Prostate gland (tissue), 2 donors: ENCODE measurements around the gene CLK3. TPM values are rescaled to one million over a fixed set of nuclear protein-coding genes. Genes with fewer than 3 reads are reported as not detected.

ENCODE experiments used
- DNase-seq: peaks from one replicate; pipeline ENCODE4 v3.0.0-alpha.2; 2019; ENCODE audit warnings: low spot score
- H3K27ac ChIP-seq, 2 donors: fragments of 200-600 bp; sonication (generic); 2 replicates each; pipeline ENCODE4 v1.5.1; 2017 to 2019
- H3K27me3 ChIP-seq: fragments of 200-600 bp; sonication (generic); replicated peaks from 2 replicates; pipeline ENCODE4 v1.5.1; 2019; ENCODE audit not compliant: insufficient read depth
- H3K36me3 ChIP-seq, 2 donors: fragments of 200-600 bp; sonication (generic); 1 replicate in 1 of 2; 2 replicates in 1 of 2; pipeline versions ENCODE4 v1.5.1 to v1.8.1; 2017 to 2019
- H3K4me1 ChIP-seq: fragments of 200-600 bp; sonication (generic); replicated peaks from 2 replicates; pipeline ENCODE4 v1.5.1; 2019
- H3K4me3 ChIP-seq, 2 donors: fragments of 200-600 bp; sonication (generic); 2 replicates each; pipeline ENCODE4 v1.5.1; 2017 to 2019
- H3K9me3 ChIP-seq: fragments of 200-600 bp; sonication (generic); 2 replicates; pipeline ENCODE4 v1.5.1; 2017
- POLR2A ChIP-seq: fragments of 450-650 bp; IDR thresholded peaks from one replicate; pipeline ENCODE4 v1.6.1; 2016; ENCODE audit warnings: antibody characterized with exemption, mild to moderate bottlenecking
- POLR2AphosphoS5 ChIP-seq: sonication (generic); formaldehyde crosslinking; IDR thresholded peaks from one replicate; pipeline ENCODE4 v1.6.1; 2017; ENCODE audit warnings: antibody characterized with exemption
- WGBS: methylation state at CpG from one replicate; pipeline ENCODE4 v1.1.5; 2018; 5-methylcytosine and 5-hydroxymethylcytosine counted together
- intact Hi-C: fragments of 100-400 bp; cut with DNase I; formaldehyde crosslinking; loops from one replicate; pipeline ENCODE4 v1.14.2; 2022
- total RNA-seq, 2 donors: library from RNA; depleted of rRNA; stranded (reverse); fragments of >200 nt; gene quantifications; one replicate each; pipeline ENCODE4 v1.1.0, GENCODE V29; 2016
- TF ChIP-seq, protein P1 (sequence below), 4 experiments: fragments of 200-600 bp in 2 of 4; fragments of 450-650 bp in 2 of 4; sonication (generic) in 2 of 4; IDR thresholded peaks; 1 replicate in 3 of 4; 2 replicates in 1 of 4; pipeline ENCODE4 v1.5.1; 2016 to 2019; ENCODE audit warnings: antibody characterized with exemption in 4 of 4, mild to moderate bottlenecking in 2 of 4, moderate library complexity in 2 of 4

The CLK3 gene
- total RNA-seq, 2 donors from 2014 or later, result 140 to 180 TPM

DNA sequence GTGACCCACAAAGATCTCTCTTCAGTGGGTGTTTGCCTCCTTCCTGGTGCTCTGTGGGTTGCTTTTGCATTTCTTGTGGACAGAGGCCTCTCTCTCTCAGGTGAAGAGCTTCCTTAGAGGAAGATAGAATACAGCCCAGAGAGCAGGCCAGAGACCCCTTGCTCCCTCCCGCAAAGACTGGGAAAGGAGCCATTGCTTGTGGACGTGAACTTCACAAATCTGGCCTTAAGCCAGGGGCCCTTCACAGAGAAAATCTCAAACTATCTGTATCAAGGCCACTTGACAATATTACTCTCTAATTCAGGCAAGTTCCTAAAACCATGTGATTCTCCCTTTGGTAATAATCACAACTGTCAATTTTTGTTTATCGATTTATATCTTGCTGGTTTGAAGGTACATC is 30.4 kb upstream of the CLK3 start:
- Histone ChIP-seq H3K9me3 (no peaks in the 10 kb centered on the region), H3K4me3 (no peak overlapping the region), H3K36me3 (no peaks in the 10 kb centered on the region), H3K4me1 (no peaks in the 10 kb centered on the region), H3K27me3 (no peaks in the 10 kb centered on the region), H3K27ac (no peak overlapping the region)
- no peak for DNase-seq
- 34% methylated on average over 3 of the region's 3 CpGs for WGBS
- TF ChIP-seq POLR2A, result no peak
- TF ChIP-seq, protein P1, sequence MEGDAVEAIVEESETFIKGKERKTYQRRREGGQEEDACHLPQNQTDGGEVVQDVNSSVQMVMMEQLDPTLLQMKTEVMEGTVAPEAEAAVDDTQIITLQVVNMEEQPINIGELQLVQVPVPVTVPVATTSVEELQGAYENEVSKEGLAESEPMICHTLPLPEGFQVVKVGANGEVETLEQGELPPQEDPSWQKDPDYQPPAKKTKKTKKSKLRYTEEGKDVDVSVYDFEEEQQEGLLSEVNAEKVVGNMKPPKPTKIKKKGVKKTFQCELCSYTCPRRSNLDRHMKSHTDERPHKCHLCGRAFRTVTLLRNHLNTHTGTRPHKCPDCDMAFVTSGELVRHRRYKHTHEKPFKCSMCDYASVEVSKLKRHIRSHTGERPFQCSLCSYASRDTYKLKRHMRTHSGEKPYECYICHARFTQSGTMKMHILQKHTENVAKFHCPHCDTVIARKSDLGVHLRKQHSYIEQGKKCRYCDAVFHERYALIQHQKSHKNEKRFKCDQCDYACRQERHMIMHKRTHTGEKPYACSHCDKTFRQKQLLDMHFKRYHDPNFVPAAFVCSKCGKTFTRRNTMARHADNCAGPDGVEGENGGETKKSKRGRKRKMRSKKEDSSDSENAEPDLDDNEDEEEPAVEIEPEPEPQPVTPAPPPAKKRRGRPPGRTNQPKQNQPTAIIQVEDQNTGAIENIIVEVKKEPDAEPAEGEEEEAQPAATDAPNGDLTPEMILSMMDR (IDR thresholded peaks at IDR 0.05), result no peak
- no peak for TF ChIP-seq POLR2AphosphoS5
- intact Hi-C loops, result no loop called here

GRCh38 chr15:74585857-74586256 is 29.8 kb upstream of the CLK3 start:
- Histone ChIP-seq H3K36me3 (no peaks in the 10 kb centered on the region), H3K4me3 (no peak overlapping the region), H3K27ac (no peak overlapping the region), H3K9me3 (no peaks in the 10 kb centered on the region), H3K27me3 (no peaks in the 10 kb centered on the region), H3K4me1 (no peaks in the 10 kb centered on the region)
- intact Hi-C loops, result no loop called here
- 83% methylated on average over 9 of the region's 9 CpGs for WGBS
- no peak for TF ChIP-seq POLR2A
- TF ChIP-seq, protein P1 (IDR thresholded peaks at IDR 0.05), result no peak
- no peak for TF ChIP-seq POLR2AphosphoS5
- DNase-seq, result no peak

GRCh38 chr15:74589826-74590225 is 25.8 kb upstream of the CLK3 start:
- Histone ChIP-seq H3K27me3 (no peaks in the 10 kb centered on the region), H3K27ac (no peak overlapping the region), H3K4me3 (no peak overlapping the region), H3K9me3 (no peaks in the 10 kb centered on the region), H3K36me3 (no peaks in the 10 kb centered on the region), H3K4me1 (no peaks in the 10 kb centered on the region)
- DNase-seq, result no peak
- TF ChIP-seq POLR2A (no peak), POLR2AphosphoS5 (no peak)
- TF ChIP-seq, protein P1 (IDR thresholded peaks at IDR 0.05), result no peak
- 96% methylated on average over 6 of the region's 6 CpGs for WGBS
- intact Hi-C loops, result no loop called here

GRCh38 chr15:74592222-74592621 is 23.4 kb upstream of the CLK3 start:
- Histone ChIP-seq H3K27me3 (no peaks in the 10 kb centered on the region), H3K27ac (no peak overlapping the region), H3K36me3 (no peaks in the 10 kb centered on the region), H3K9me3 (no peaks in the 10 kb centered on the region), H3K4me1 (no peaks in the 10 kb centered on the region), H3K4me3 (no peak overlapping the region)
- intact Hi-C loops, result no loop called here
- no peak for TF ChIP-seq POLR2A
- TF ChIP-seq, protein P1 (IDR thresholded peaks at IDR 0.05), result no peak
- no peak for TF ChIP-seq POLR2AphosphoS5
- no peak for DNase-seq
- WGBS, result 61% methylated on average over 3 of the region's 3 CpGs

- 86% methylated on average over 7 of the region's 7 CpGs for WGBS
- Histone ChIP-seq H3K36me3 (no peaks in the 10 kb centered on the region), H3K4me3 (no peak overlapping the region), H3K27ac (no peak overlapping the region), H3K9me3 (no peaks in the 10 kb centered on the region), H3K27me3 (no peaks in the 10 kb centered on the region), H3K4me1 (peaks cover 2% of the 10 kb centered on the region)
- no peak for DNase-seq
- intact Hi-C loops, result no loop called here
- no peak for TF ChIP-seq POLR2AphosphoS5
- no peak for TF ChIP-seq POLR2A
- TF ChIP-seq, protein P1 (IDR thresholded peaks at IDR 0.05), result no peak
Observed at GRCh38 chr15:74593122-74593521, 22.5 kb upstream of the CLK3 start.
